Spleen (tissue), 7 donors: ENCODE data around the gene NAALADL1.

ENCODE experiments used
- POLR2A ChIP-seq, 3 donors: fragments of 450-650 bp; IDR thresholded peaks; one replicate each; pipeline ENCODE4 v1.5.1; 2017; ENCODE audit warnings: antibody characterized with exemption in 3 of 3, mild to moderate bottlenecking in 1 of 3
- TF ChIP-seq, protein P1 (sequence below), 11 experiments: fragments of 200-600 bp in 7 of 11; fragments of 450-650 bp in 4 of 11; sonication (generic) in 4 of 11; IDR thresholded peaks in 8 of 11; conservative IDR thresholded peaks in 3 of 11; 1 replicate in 7 of 11; 2 replicates in 4 of 11; pipeline versions ENCODE4 v1.4.0 to v1.8.0; 2016 to 2021; ENCODE audit warnings: antibody characterized with exemption in 11 of 11, inconsistent platforms in 4 of 11, mild to moderate bottlenecking in 1 of 11
- donor health status: DM: no; HTN: no; CAD: no; lungs with moderate emphysema.
- donor health status: DM: no; HTN: no; CAD: no.
- donor health status: DM: no; HTN: no; CAD: no.

DNA sequence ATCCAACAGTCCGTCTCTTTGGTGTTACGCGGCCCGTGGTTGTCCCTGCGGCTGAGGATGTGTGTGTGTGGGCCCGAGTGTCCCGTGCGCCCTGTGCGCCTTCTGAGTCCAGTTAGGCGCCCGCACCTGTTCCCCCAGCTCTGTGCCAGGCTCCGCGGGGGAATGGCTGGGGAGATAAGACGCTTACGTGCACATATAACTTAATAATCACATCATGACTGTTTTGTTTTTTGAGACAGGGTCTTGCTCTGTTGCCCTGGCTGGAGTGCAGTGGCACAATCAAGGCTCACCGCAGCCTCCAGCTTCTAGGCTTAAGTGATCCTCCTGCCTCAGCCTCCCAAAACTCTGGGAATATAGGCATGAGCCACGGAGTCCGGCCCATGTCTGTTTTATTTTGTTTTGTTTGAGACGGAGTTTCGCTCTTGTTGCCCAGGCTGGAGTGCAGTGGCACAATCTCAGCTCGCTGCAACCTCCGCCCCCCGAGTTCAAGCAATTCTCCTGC lies 43.6 kb downstream of the NAALADL1 start:
- TF ChIP-seq, protein P1, sequence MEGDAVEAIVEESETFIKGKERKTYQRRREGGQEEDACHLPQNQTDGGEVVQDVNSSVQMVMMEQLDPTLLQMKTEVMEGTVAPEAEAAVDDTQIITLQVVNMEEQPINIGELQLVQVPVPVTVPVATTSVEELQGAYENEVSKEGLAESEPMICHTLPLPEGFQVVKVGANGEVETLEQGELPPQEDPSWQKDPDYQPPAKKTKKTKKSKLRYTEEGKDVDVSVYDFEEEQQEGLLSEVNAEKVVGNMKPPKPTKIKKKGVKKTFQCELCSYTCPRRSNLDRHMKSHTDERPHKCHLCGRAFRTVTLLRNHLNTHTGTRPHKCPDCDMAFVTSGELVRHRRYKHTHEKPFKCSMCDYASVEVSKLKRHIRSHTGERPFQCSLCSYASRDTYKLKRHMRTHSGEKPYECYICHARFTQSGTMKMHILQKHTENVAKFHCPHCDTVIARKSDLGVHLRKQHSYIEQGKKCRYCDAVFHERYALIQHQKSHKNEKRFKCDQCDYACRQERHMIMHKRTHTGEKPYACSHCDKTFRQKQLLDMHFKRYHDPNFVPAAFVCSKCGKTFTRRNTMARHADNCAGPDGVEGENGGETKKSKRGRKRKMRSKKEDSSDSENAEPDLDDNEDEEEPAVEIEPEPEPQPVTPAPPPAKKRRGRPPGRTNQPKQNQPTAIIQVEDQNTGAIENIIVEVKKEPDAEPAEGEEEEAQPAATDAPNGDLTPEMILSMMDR (IDR thresholded peaks at IDR 0.05 in 8 of 11, conservative IDR thresholded peaks at IDR 0.05 in 3 of 11) = no peak
- TF ChIP-seq POLR2A (IDR thresholded peaks at IDR 0.05) = no peak
